CD4-positive, CD25-positive, alpha-beta regulatory T cell (primary cell): ENCODE data around the gene GMNC. TPM values are rescaled to one million over a fixed set of nuclear protein-coding genes. Genes with fewer than 3 reads are reported as not detected.

Experiments
- ATAC-seq, 2 donors: fragments of 150-1000 bp; cut with Tn5 transposase; one replicate each; pipeline ENCODE4 v1.10.0; 2021; ENCODE audit warnings: low read depth in 2 of 2, moderate number of reproducible peaks in 2 of 2, moderate library complexity in 1 of 2
- DNase-seq, 3 donors: peaks; one replicate each; pipeline versions ENCODE4 v3.0.0 to v3.0.0-alpha.2; 2012 to 2022; ENCODE audit warnings: mixed read lengths in 1 of 3
- H3K27ac ChIP-seq: one replicate; pipeline ENCODE4 v1.7.0; 2013; ENCODE audit warnings: mild to moderate bottlenecking, low read length; ENCODE audit not compliant: insufficient read depth, poor library complexity, severe bottlenecking
- H3K27me3 ChIP-seq: one replicate; pipeline ENCODE4 v1.7.0; 2013; ENCODE audit warnings: low read length; ENCODE audit not compliant: control insufficient read depth, insufficient read depth
- H3K36me3 ChIP-seq: one replicate; pipeline ENCODE4 v1.7.0; 2013; ENCODE audit warnings: mild to moderate bottlenecking, low read length, moderate library complexity; ENCODE audit not compliant: control insufficient read depth, insufficient read depth
- H3K4me1 ChIP-seq: 2 replicates; pipeline ENCODE4 v1.7.0; 2013; ENCODE audit warnings: mild to moderate bottlenecking, low read length; ENCODE audit not compliant: insufficient read depth, control insufficient read depth, poor library complexity, severe bottlenecking
- H3K4me3 ChIP-seq: one replicate; pipeline ENCODE4 v1.7.0; 2013; ENCODE audit warnings: low read depth, mild to moderate bottlenecking, low read length, moderate library complexity
- H3K9me3 ChIP-seq, 2 experiments: 1 replicate in 1 of 2; 2 replicates in 1 of 2; pipeline ENCODE4 v1.7.0; 2013; ENCODE audit warnings: low read length in 2 of 2, mild to moderate bottlenecking in 1 of 2, moderate library complexity in 1 of 2; ENCODE audit not compliant: control insufficient read depth in 2 of 2
- H3K27ac Mint-ChIP-seq, 3 donors: one replicate each; pipeline ENCODE4 v1.8.0; 2020 to 2022; ENCODE audit warnings: mild to moderate bottlenecking in 3 of 3, mixed read lengths in 3 of 3, moderate library complexity in 2 of 3
- H3K27me3 Mint-ChIP-seq: one replicate; pipeline ENCODE4 v1.8.0; 2022; ENCODE audit warnings: mild to moderate bottlenecking, mixed read lengths
- H3K36me3 Mint-ChIP-seq: one replicate; pipeline ENCODE4 v1.8.0; 2020; ENCODE audit warnings: mixed read lengths
- H3K4me1 Mint-ChIP-seq, 4 donors: one replicate each; pipeline ENCODE4 v1.8.0; 2020 to 2022; ENCODE audit warnings: mixed read lengths in 4 of 4, mild to moderate bottlenecking in 1 of 4
- H3K4me3 Mint-ChIP-seq, 4 donors: one replicate each; pipeline ENCODE4 v1.8.0; 2020 to 2022; ENCODE audit warnings: mild to moderate bottlenecking in 4 of 4, mixed read lengths in 4 of 4, moderate library complexity in 3 of 4
- H3K9me3 Mint-ChIP-seq, 7 donors: one replicate each; pipeline ENCODE4 v1.8.0; 2020 to 2022; ENCODE audit warnings: mixed read lengths in 7 of 7, mild to moderate bottlenecking in 3 of 7, moderate library complexity in 2 of 7
- polyA plus RNA-seq, 4 donors: library from polyadenylated mRNA; unstranded; fragments of 300-500 nt; fragmentation: Illumina TruSeq; gene quantifications; one replicate each; pipeline ENCODE4 v1.2.3, GENCODE V29; 2021
- total RNA-seq: library from RNA; stranded (reverse); gene quantifications from one replicate; pipeline ENCODE4 v1.2.3, GENCODE V29; 2022

Gene GMNC
- total and polyA plus RNA-seq, 5 donors from 2014 or later: not detected

- DNase-seq (no peak), ATAC-seq (no peak)
- Mint-ChIP-seq H3K36me3 (no peaks in the 10 kb centered on the region), H3K4me1 (no peaks in the 10 kb centered on the region), H3K9me3 (peaks cover 0 to 3% (median 0%) of the 10 kb centered on the region in 7 donors), H3K4me3 (no peak overlapping the region), H3K27ac (no peak overlapping the region), H3K27me3 (no peaks in the 10 kb centered on the region)
- Histone ChIP-seq H3K9me3 (no peaks in the 10 kb centered on the region), H3K4me3 (no peak overlapping the region), H3K4me1 (no peaks in the 10 kb centered on the region), H3K27ac (no peak overlapping the region), H3K27me3 (no peaks in the 10 kb centered on the region), H3K36me3 (no peaks in the 10 kb centered on the region)
Measured at GRCh38 chr3:190848870-190849269, 13.6 kb downstream of the GMNC start.

DNA sequence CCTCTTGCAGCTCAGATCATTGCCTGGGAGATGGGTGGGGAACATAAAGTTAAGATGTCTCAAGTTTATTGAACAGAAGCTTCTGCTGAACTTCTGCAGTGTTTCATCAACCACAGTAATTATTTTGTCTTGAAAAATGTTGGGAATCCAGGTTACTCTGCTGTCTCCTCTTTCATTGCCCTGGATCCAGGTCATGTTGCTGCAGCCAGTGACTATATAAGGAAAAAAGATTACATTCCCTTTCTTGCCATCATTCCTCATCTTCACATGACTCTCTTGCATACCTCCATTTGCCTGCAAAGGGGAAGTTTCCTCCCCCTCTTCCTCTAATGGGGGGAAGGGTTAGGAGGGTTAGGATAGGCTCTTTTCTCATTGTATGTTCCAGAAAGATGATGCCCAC, 15.1 kb downstream of the GMNC start:
- Histone ChIP-seq H3K27me3 (no peaks in the 10 kb centered on the region), H3K4me1 (no peaks in the 10 kb centered on the region), H3K9me3 (no peaks in the 10 kb centered on the region), H3K36me3 (no peaks in the 10 kb centered on the region), H3K27ac (no peak overlapping the region), H3K4me3 (no peak overlapping the region)
- Mint-ChIP-seq H3K27me3 (no peaks in the 10 kb centered on the region), H3K9me3 (peaks cover 0 to 4% (median 0%) of the 10 kb centered on the region in 7 donors), H3K36me3 (no peaks in the 10 kb centered on the region), H3K27ac (no peak overlapping the region), H3K4me3 (no peak overlapping the region), H3K4me1 (no peaks in the 10 kb centered on the region)
- DNase-seq (no peak), ATAC-seq (no peak)

- Mint-ChIP-seq H3K36me3 (no peaks in the 10 kb centered on the region), H3K27ac (no peak overlapping the region), H3K27me3 (no peaks in the 10 kb centered on the region), H3K4me3 (no peak overlapping the region), H3K9me3 (peaks cover 0 to 9% (median 2%) of the 10 kb centered on the region in 7 donors), H3K4me1 (no peaks in the 10 kb centered on the region)
- no peak for ATAC-seq
- no peak overlapping the region for H3K4me3 ChIP-seq
- H3K4me1 ChIP-seq: no peaks in the 10 kb centered on the region
- H3K27me3 ChIP-seq: no peaks in the 10 kb centered on the region
- H3K27ac ChIP-seq: no peak overlapping the region
- H3K36me3 ChIP-seq: no peaks in the 10 kb centered on the region
- DNase-seq: no peak
- no peaks in the 10 kb centered on the region for H3K9me3 ChIP-seq
Measured at GRCh38 chr3:190840146-190840545, 22.3 kb downstream of the GMNC start.

GRCh38 chr3:190831225-190831624, 31.3 kb downstream of the GMNC start:
- Histone ChIP-seq H3K36me3 (no peaks in the 10 kb centered on the region), H3K4me3 (no peak overlapping the region), H3K4me1 (no peaks in the 10 kb centered on the region), H3K27me3 (no peaks in the 10 kb centered on the region), H3K27ac (no peak overlapping the region), H3K9me3 (no peaks in the 10 kb centered on the region)
- Mint-ChIP-seq H3K27me3 (no peaks in the 10 kb centered on the region), H3K9me3 (peaks cover 0 to 2% (median 0%) of the 10 kb centered on the region in 7 donors), H3K4me1 (no peaks in the 10 kb centered on the region), H3K4me3 (no peak overlapping the region), H3K36me3 (no peaks in the 10 kb centered on the region), H3K27ac (no peak overlapping the region)
- ATAC-seq (no peak), DNase-seq (no peak)

- DNase-seq (no peak), ATAC-seq (no peak)
- H3K9me3 Mint-ChIP-seq: peaks cover 0 to 2% (median 0%) of the 10 kb centered on the region in 7 donors
- H3K4me1 ChIP-seq: no peaks in the 10 kb centered on the region
- no peaks in the 10 kb centered on the region for H3K27me3 ChIP-seq
- no peak overlapping the region for H3K27ac ChIP-seq
- no peak overlapping the region for H3K4me3 ChIP-seq
- H3K36me3 ChIP-seq: no peaks in the 10 kb centered on the region
- H3K27ac Mint-ChIP-seq: no peak overlapping the region
- H3K27me3 Mint-ChIP-seq: no peaks in the 10 kb centered on the region
- no peaks in the 10 kb centered on the region for H3K4me1 Mint-ChIP-seq
- no peaks in the 10 kb centered on the region for H3K36me3 Mint-ChIP-seq
- H3K4me3 Mint-ChIP-seq: no peak overlapping the region
- no peaks in the 10 kb centered on the region for H3K9me3 ChIP-seq
Measured at GRCh38 chr3:190830031-190830430, 32.5 kb downstream of the GMNC start.

GRCh38 chr3:190826018-190826417, 36.5 kb downstream of the GMNC start:
- no peak for ATAC-seq
- no peaks in the 10 kb centered on the region for H3K4me1 Mint-ChIP-seq
- no peaks in the 10 kb centered on the region for H3K4me1 ChIP-seq
- no peaks in the 10 kb centered on the region for H3K27me3 ChIP-seq
- no peaks in the 10 kb centered on the region for H3K9me3 ChIP-seq
- no peak overlapping the region for H3K27ac ChIP-seq
- H3K4me3 Mint-ChIP-seq: no peak overlapping the region
- peaks cover 0 to 2% (median 0%) of the 10 kb centered on the region in 7 donors for H3K9me3 Mint-ChIP-seq
- no peak overlapping the region for H3K27ac Mint-ChIP-seq
- H3K4me3 ChIP-seq: no peak overlapping the region
- DNase-seq: no peak
- no peaks in the 10 kb centered on the region for H3K36me3 ChIP-seq
- H3K36me3 Mint-ChIP-seq: no peaks in the 10 kb centered on the region
- H3K27me3 Mint-ChIP-seq: no peaks in the 10 kb centered on the region

DNA sequence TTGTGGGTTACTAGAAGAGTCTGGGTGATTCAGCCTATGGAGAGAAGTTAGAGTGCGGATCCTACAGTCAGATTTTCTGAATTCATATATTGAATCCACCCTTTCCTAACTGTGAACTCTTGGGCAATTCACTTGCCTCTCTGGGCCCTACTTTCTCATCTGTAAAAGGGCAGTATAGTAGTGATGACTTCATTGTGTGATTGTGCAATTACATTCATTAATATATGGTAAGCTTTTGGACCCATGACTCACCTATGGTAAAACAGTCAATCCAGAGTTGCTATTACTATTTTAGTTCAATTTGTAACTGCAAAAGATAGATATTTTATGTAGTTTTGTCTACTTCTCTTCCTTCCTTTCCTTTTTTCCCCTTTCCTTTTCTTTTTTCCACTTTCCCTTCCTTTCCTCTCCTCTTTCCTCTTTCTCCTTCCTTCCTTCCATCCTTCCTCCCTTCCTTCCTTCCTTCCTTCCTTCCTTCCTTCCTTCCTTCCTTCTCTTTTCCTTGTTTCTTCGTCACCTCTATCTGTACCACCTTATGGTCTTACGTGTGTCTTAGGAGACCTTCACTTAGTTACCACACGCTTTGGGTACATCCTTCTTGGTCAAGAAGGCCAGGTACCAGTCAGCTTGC, 37.0 kb downstream of the GMNC start:
- Histone ChIP-seq H3K27me3 (no peaks in the 10 kb centered on the region), H3K4me1 (no peaks in the 10 kb centered on the region), H3K4me3 (no peak overlapping the region), H3K27ac (no peak overlapping the region), H3K36me3 (no peaks in the 10 kb centered on the region), H3K9me3 (no peaks in the 10 kb centered on the region)
- Mint-ChIP-seq H3K9me3 (peaks cover 0 to 2% (median 0%) of the 10 kb centered on the region in 7 donors), H3K36me3 (no peaks in the 10 kb centered on the region), H3K4me1 (no peaks in the 10 kb centered on the region), H3K27ac (no peak overlapping the region), H3K27me3 (no peaks in the 10 kb centered on the region), H3K4me3 (no peak overlapping the region)
- no peak for ATAC-seq
- no peak for DNase-seq

GRCh38 chr3:190811775-190812480, 50.6 kb downstream of the GMNC start:
- no peaks in the 10 kb centered on the region for H3K36me3 ChIP-seq
- H3K9me3 ChIP-seq: no peaks in the 10 kb centered on the region
- H3K4me1 ChIP-seq: no peaks in the 10 kb centered on the region
- ATAC-seq: no peak
- Mint-ChIP-seq H3K36me3 (no peaks in the 10 kb centered on the region), H3K27me3 (peaks cover 5% of the 10 kb centered on the region), H3K27ac (no peak overlapping the region), H3K4me1 (peaks cover 0 to 5% (median 0%) of the 10 kb centered on the region in 4 donors), H3K9me3 (peaks cover 0 to 3% (median under 1%) of the 10 kb centered on the region in 7 donors), H3K4me3 (no peak overlapping the region)
- H3K27me3 ChIP-seq: no peaks in the 10 kb centered on the region
- DNase-seq: peak in 1 of 3 donors; percentile 20
- no peak overlapping the region for H3K27ac ChIP-seq
- no peak overlapping the region for H3K4me3 ChIP-seq
